HG03565 (cell line): Measurements from ENCODE around the gene TSC22D2.
A peak's percentile ranks its signal among the peaks of the same experiment; 100 is the strongest.

Experiments used
- ATAC-seq: cut with Tn5 transposase; IDR thresholded peaks from one replicate; pipeline ENCODE4 v1.9.1; 2021; ENCODE audit warnings: mild to moderate bottlenecking, moderate library complexity; ENCODE audit not compliant: unreplicated experiment

TSC22D2 gene

GRCh38 chr3:150384296-150385212, 23.5 kb upstream of the TSC22D2 start:
- ATAC-seq: peak; percentile 98

DNA sequence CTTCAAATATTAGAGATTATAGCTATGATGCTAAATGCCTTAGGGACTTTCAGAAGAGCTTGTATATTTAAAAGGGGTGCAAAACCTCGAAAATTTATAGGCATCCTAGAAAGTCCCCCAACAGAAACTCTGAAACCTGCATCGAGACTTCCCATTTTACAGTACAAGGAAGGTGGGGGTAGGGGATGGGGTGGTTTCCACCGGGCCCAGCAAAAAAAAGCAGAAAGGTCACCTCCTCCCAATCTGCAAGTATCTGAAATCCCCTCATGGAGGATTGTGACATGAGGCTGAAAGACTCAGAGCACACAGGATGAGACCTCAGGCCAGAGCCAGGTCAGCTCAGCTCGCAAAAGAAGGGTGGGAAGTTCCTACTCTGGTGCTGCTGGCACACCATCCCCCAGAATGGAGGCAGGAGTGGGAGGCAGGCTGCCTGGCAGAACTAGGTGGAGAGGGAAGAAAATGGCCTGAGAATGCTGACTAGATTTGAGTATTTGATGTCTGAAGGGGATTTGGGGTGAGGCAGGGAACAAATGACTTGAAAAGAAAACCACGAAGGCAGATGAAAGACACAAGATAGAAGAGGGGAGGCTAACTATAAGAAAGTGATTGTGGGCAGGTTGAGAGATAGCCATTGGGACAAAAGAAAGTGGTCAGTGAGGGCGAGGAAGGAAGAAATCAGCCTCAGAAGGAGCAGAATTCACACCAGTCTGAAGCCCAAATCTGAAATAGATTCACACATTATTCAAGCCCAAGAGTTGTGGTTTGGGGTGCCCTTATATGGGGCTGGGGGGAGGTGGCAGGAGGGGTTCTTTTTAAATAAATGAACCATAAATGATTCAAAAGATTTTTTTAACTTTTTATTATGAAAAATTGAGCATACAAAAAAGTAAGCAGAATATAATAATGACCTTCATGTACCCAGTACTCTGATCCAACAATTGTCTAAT, 22.5 kb upstream of the TSC22D2 start:
- ATAC-seq: peak; percentile 22

DNA sequence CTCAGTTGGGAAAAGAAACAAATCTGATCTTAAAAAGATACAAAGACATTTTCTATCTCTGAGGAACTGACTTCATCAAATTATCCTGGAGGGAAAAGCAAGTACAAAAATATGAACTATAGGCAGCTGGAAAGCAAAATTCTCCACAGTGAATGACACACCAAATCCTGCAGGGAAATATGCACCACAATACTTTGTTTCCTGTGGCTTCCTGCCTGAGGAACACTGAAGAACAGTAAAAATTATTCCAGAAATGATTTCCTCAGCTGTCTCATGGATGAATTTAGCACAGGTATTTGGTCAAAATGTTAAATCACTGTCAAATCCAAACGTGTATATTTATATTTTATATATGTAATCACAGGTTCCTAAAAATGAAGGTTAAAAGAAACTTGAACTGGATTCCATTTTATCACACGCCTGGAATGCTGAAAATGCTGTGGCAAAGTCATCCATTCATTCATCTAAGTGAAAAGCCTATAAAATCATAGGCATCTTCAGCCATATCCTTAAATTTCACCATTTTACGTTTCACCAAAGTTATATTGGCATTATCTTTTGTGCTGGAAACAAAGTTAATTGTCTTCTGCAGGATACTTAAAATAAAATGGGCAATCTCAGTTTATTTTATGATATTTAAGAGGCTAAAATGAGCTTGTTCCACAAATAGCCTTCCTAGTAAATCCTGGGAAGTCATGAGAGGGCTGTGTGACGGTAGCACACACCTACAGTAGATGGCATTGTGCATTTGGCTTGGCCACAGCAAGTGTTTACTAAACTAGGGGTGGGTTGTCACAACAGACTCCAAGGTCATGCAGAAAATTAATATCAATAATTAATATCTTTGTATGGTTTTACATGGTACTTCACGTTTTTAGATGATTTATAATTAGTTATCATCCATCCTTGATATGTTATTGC, 19.3 kb upstream of the TSC22D2 start:
- ATAC-seq: no peak

- no peak for ATAC-seq
Measured at GRCh38 chr3:150390087-150390486, 18.0 kb upstream of the TSC22D2 start.

DNA sequence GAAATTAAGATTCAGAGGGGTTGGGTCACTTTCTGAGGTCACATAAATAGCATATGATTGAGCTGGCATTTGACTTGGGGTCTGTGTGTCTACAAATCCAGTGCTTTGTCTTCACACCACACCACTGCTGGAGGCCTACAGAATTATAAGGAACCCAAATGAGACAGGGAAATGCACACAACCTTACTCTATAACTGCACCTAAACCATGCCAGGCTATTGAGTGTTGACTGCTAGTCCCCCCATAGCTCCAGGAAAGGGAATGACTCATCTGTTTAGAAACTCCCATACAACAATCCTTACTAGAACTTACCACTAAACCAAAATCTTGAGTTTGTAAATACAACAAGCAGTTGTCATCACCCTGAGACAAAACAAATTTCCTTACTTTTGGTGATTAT, 16.9 kb upstream of the TSC22D2 start:
- ATAC-seq: no peak

GRCh38 chr3:150393745-150394144, 14.4 kb upstream of the TSC22D2 start:
- no peak for ATAC-seq

GRCh38 chr3:150394606-150395005, 13.5 kb upstream of the TSC22D2 start:
- ATAC-seq: no peak

GRCh38 chr3:150396491-150396890, 11.6 kb upstream of the TSC22D2 start:
- ATAC-seq: no peak

- no peak for ATAC-seq
Measured at GRCh38 chr3:150396956-150397550, 11.0 kb upstream of the TSC22D2 start.

DNA sequence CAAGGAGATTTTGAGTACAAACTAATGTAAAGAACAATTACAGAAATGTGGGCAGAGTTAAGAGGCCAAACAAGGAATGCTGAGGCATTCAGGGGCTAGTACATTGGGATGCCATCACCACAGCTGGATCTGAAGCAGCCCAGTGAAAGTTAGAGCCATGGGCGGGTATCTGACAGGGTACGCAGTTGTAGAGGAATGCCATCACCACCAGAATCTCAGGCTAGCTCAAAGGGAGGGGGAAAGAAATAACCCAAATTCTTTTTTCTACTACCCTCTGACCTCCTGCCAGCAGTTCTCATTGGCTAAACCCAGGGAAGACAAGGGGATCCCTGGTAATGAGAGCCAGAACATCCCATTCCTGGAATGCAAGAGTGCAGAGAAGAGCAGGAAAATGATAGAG, 9.0 kb upstream of the TSC22D2 start:
- ATAC-seq: no peak

- no peak for ATAC-seq
Measured at GRCh38 chr3:150401285-150401684, 6.8 kb upstream of the TSC22D2 start.

GRCh38 chr3:150402217-150402616, 5.9 kb upstream of the TSC22D2 start:
- ATAC-seq: no peak

GRCh38 chr3:150404023-150404422, 4.1 kb upstream of the TSC22D2 start:
- ATAC-seq: no peak

GRCh38 chr3:150407051-150407807, 869 bp upstream of the TSC22D2 start:
- no peak for ATAC-seq

DNA sequence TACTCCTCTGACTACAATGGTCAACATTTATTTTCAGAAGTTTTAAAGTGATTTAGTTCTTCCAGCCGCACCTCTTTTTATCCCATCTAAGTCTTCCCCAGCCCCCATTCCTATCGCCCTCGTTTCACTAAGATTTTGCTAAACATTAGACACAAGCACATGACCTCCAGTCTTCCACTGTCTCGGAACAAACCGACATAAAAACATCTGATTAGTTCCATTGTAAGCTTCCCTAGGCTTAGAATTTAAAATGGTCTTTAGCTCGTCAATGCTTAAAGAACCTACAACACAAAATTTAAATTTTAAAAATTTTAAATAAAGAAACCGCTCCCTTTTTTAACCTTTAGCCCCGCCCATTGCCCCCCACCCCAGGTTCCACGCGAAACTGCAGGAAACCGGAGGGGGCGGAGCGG, 284 bp upstream of the TSC22D2 start:
- ATAC-seq: peak; percentile 2

GRCh38 chr3:150409125-150409511, 1.0 kb downstream of the TSC22D2 start:
- no peak for ATAC-seq

GRCh38 chr3:150409512-150410310, 1.6 kb downstream of the TSC22D2 start:
- peak; percentile 32 for ATAC-seq

- ATAC-seq: no peak
Measured at GRCh38 chr3:150410311-150411105, 2.4 kb downstream of the TSC22D2 start.
